GM12801 (cell line): ENCODE results near the gene DISP2.

Experiments
- TF ChIP-seq, protein P1 (sequence below): IDR thresholded peaks from one replicate; pipeline ENCODE4 v1.5.1; 2011; ENCODE audit warnings: control low read depth; ENCODE audit not compliant: insufficient read length; ENCODE audit errors: extremely low read depth

DISP2 gene

DNA sequence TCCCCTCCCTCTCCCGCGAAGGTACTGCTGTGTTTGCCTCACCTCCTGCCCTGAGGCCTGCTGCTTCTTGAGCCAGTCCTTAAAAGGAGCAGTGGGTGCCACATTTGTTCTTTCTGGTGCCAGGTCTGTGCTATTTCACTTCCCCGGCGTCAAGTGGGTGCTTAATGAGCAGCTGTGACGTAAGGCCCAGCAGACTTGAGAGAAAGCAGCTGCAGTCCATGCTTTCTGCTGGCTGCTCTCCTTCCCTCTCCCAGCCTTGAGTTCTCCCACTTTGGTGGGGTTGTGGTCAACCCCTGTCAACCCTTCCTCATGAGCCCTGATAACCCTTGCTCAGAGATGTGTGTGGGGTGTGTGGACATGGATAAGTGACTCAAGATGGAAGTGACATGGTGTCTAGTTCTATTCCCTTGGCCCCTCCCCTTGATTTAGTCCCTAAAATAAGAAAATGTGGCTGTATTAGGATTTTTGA, 27.6 kb upstream of the DISP2 start:
- TF ChIP-seq, protein P1, sequence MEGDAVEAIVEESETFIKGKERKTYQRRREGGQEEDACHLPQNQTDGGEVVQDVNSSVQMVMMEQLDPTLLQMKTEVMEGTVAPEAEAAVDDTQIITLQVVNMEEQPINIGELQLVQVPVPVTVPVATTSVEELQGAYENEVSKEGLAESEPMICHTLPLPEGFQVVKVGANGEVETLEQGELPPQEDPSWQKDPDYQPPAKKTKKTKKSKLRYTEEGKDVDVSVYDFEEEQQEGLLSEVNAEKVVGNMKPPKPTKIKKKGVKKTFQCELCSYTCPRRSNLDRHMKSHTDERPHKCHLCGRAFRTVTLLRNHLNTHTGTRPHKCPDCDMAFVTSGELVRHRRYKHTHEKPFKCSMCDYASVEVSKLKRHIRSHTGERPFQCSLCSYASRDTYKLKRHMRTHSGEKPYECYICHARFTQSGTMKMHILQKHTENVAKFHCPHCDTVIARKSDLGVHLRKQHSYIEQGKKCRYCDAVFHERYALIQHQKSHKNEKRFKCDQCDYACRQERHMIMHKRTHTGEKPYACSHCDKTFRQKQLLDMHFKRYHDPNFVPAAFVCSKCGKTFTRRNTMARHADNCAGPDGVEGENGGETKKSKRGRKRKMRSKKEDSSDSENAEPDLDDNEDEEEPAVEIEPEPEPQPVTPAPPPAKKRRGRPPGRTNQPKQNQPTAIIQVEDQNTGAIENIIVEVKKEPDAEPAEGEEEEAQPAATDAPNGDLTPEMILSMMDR = no peak

- TF ChIP-seq, protein P1 = no peak
Observed at GRCh38 chr15:40331026-40331425, 27.0 kb upstream of the DISP2 start.

GRCh38 chr15:40331637-40332036, 26.4 kb upstream of the DISP2 start:
- TF ChIP-seq, protein P1 = no peak

DNA sequence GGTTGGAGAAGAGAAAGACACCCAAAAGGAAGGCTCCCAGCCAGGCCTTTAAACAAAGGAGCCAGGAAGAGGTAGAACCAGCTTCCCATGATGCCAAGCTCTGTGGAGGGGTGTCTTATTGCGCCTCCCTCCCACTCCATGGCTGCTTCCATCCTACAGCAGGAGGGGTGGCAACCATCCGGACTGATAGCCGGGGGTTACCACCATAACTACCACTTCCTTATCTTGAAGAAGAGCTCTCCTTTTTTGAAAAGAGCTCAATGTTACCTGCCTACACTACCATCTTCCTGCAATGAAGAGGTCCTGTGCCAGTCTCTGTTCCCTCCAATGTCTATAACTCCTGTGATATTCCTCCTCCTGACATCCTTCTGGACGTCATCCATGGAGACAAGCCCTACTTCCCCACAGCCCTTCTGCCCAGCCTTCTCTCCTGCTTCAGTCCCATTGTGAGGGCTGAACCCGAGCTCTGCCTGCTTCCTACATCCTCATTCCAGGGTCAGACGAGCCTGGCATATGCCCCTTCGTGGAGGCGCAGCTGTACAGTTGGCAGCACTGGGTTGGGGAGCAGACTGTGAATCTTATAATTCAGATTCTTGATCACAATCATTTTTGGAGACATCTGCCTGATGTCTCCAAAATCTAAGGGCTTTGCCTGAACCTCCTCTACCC, 25.8 kb upstream of the DISP2 start:
- TF ChIP-seq, protein P1 = no peak

GRCh38 chr15:40333922-40334492, 24.0 kb upstream of the DISP2 start:
- TF ChIP-seq, protein P1 = no peak

DNA sequence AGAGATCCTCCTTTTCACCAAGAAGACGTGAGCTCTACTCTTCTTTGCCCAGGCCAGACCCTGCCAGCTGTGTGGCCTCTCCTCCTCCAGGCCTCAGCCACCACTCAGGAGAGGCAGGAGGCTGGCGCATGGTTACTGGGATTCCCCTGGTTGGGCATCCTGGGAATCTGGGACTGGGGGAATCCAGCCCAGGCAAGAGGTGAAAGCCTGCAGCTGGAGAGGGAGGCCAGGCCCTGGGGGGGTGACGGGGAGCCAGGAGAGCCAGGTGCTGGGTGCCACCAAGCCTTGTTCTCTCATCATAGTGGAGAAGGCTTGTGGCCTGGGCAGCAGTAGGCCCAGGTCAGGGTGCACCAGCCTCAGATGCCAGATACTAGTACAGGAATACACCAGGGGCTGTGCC, 23.5 kb upstream of the DISP2 start:
- TF ChIP-seq, protein P1 = no peak

- TF ChIP-seq, protein P1 = no peak
Observed at GRCh38 chr15:40334941-40335795, 22.9 kb upstream of the DISP2 start.
